ENCODE measurements around the gene RMI1.
A peak's percentile ranks its signal among the peaks of the same experiment; 100 is the strongest.

The RMI1 gene

DNA sequence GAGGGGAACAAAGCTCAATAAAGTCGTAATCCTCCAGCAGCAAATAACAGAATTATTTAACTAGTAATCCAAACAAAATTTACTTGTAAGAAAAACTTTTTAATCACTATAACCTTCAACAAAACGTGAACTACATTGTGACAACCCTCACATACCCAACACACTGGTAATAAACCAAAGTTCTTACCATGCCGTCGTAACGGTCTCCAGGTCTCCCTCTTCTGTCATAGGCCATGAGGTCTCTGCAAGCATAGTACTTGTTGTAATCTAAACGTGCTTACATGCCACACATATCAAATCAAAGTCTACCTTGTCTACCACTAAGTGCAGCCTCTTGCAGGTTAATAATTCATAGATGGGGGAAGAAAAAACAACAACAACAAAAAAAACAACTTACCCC is 9.1 kb upstream of the RMI1 start:
- no peak for DNase-seq

- DNase-seq: no peak
Measured at GRCh38 chr9:83972286-83972685, 8.3 kb upstream of the RMI1 start.

- no peak for DNase-seq
Measured at GRCh38 chr9:83975300-83975699, 5.3 kb upstream of the RMI1 start.

DNA sequence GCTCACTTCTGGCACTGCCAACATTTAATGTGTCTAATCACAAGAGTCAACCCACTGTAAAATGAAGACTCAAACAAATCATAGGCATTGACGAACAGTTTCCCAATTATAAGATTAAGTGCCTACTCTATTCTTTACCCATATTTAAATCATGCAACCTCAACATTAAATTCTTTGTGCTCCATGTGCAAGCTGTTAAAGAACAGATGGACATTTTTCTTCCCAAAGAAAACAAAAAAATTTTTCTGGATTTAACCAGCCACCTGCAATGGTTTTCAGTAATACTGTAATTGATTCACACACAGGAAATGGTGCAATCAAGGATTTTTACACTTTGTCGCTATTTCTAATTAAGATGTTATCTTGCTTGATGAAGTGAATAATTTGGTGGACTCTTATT is 4.2 kb upstream of the RMI1 start:
- DNase-seq: no peak

- no peak for DNase-seq
Measured at GRCh38 chr9:83977196-83977595, 3.4 kb upstream of the RMI1 start.

DNA sequence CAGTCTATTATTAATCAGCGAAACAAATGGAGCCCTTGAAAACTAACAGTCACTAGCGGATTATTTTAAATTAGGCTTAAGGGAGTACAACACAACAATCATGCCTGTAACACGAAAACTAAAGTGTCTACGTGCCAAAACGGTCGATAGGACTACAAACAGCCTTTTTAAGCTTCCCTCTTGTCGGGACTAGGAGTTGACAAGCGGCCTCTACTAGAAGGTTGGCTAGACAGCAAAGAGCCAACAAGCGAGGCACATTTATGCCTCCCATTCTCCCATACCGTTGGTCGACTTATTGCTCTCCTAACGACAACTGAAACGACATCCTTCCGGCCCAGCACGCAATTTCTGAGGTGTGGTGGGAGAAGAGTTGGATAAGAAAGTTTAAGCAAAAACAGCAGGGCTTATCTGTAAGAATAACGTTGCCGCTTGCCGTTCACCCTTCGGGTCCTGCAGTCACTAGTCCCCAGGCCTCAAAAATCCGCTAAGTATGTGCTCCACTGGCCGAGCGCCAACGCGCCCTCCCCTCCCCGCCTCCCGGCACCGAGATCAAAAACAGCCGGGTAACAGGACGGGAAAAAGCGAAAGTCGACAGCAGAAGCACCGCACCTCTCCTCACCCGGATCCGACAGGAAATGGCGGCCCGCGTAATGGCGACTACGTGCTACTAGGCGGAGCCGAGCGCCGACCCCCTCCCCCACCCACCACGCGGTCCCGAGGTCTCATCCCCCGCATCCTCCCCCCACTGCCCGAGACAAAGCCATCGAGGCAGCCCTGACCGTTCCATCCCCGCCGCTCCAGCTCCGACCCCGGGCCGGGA is 1.4 kb upstream of the RMI1 start:
- peak; percentile 35 for DNase-seq

DNA sequence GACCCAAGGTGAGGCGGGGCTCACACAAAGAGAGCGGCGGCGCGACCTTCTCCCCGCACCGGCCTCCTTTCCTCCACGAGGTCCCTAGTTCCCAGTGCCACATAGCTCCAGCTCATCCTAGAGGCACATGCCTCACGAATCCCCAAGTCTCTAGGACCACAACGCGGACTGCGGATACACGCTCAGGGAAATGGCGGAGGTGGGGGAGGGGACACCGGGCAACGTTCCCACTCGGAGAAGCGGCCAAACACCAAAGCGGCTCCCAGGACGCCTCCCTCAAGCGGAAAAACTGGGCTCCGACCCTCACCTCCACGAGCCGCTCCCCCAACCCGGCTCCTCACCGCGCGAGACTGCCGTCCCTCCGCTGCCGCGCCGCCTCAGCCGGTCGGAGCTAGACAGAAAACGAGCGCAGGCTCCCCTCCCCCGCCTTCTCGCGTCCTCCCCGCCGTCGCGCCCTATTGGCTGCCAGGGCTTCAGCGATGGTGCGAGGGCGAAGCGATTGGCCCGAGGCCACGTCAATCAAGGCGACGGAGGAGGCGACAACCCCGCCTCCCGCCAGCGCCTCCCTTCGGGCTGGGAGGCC is 702 bp upstream of the RMI1 start, which contains the start of gene HNRNPK:
TSS of gene HNRNPK (minus strand) at position 404 of the 583 bp plus-strand sequence. CDS start 1,963 bp downstream, outside the sequence.
- peak; percentile 99 for DNase-seq

GRCh38 chr9:83981126-83981871 is 694 bp downstream of the RMI1 start:
- DNase-seq: no peak

DNA sequence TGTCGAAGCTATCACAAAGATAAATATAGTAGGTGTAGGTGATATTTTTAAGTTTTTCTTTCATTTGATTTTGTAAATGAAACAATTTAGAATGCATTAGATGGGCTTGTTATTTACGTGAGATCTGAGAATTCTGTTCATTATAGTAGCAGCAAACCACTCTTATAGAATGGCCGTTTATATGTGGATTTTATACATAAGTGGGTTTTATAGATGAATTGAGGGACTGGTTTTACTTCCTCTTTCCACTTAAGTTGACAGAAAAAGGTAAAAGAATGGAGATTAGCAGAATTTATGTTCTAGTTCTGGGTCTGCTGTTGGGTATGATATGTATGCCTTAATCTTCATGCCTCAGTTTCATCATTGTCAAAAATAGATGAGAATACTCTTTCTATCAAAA is 5.6 kb downstream of the RMI1 start:
- no peak for DNase-seq

DNA sequence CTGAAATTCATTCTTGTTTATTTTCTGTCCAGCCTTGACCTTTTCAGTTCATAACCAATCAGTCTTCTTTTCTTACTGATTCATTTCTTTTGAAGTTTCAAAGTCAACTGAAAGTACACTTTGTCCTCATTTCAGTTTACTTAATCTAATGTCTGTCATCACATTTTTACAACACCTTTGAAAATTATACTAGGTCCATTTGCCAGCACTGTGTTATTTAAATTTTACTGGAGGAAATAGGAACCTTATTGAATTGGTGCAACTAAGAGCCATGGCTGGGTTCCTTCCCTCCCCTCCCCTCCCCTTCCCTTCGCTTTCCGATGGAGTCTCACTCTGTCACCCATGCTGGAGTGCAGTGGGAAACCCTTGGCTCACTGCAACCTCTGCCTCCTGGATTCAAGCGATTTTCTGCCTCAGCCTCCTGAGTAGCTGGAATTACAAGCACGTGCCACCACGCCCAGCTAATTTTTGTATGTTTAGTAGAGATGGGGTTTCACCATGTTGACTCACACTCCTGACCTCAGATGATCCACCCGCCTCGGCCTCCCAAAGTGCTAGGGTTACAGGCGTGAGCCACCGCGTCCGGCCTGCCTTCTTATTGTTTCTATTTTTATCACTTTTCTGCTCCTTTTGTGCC is 6.3 kb downstream of the RMI1 start:
- no peak for DNase-seq

GRCh38 chr9:83987402-83987791 is 6.8 kb downstream of the RMI1 start:
- no peak for DNase-seq

- no peak for DNase-seq
Measured at GRCh38 chr9:83988411-83988810, 7.8 kb downstream of the RMI1 start.

DNA sequence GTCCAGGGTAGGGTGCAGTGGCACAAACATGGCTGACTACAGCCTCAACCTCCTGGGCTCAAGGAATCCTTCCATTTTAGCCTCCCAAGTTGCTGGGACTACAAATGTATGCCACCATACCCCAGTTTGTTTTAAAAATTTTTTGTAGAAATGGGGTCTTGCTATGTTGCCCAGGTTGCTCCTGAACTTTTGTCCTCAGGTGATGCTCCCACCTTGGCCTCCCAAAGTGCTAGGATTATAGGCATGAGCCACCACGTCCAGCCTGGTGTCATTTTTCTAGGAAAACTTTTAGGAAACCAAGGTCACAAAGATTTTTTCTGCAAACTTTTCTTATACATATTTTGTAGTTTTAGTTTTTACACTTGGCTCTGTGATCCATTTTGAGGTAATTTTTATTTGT is 10.8 kb downstream of the RMI1 start:
- DNase-seq: no peak

- no peak for DNase-seq
Measured at GRCh38 chr9:83992407-83992806, 11.8 kb downstream of the RMI1 start.

GRCh38 chr9:83992901-83993300 is 12.3 kb downstream of the RMI1 start:
- no peak for DNase-seq

- DNase-seq: no peak
Measured at GRCh38 chr9:83996126-83996525, 15.5 kb downstream of the RMI1 start.

DNA sequence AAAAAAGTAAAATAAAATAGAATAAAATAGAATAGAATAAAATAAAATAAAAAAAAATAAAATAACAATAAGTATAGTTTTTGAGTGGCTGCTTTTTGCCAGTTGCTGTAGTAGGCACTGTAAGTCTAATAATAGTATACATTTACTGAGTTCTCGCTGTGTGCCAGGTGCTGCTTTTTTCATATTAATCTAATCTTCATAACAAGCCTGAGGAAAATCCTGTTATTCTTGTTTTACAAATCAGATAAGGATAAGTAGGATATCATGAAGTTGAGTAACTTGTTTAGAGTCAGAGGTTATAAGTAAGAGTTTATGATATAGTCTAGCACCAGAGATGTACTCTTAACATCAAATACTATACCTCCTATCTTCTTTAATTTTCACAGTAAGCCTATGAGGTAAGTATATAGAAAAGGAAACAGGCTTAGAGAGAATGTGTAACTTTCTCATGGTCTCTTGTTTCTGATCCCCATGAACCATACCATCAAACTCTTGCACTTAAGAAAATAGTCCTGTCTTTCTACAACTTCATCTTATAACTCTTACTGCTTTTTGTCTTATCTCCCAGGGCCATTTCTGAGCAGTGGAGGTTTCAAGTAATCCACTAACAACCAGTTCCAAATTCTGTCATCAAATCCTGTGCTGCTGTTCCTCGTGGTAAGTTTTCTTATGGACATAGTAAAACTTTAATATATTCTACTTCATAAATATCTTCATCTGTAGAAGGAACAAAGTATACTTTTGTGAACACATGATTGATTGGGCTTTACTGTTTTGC is 18.7 kb downstream of the RMI1 start:
- no peak for DNase-seq

- DNase-seq: no peak
Measured at GRCh38 chr9:84000186-84000585, 19.6 kb downstream of the RMI1 start.

- no peak for DNase-seq
Measured at GRCh38 chr9:84001621-84002020, 21.0 kb downstream of the RMI1 start.

GRCh38 chr9:84002344-84002743 is 21.7 kb downstream of the RMI1 start:
- DNase-seq: no peak

DNA sequence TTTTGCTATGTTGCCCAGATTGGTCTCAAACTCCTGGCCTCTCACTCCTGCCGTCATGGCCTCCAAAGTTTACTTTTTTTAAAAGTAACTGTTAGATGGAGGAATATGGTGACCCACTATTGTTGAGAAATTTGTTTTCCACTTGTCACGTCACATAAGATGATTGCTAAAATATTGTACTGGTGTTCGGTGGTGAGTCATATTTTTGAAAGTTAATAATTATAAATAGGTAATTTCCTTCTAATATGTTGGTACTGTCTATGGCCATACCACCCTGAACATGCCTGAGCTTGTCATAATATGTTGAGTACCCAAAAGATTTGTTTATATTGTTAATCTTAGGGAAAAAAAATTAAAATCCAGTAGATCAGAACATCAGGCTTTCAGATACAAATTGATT is 22.6 kb downstream of the RMI1 start:
- no peak for DNase-seq

- DNase-seq: no peak
Measured at GRCh38 chr9:84007662-84008061, 27.1 kb downstream of the RMI1 start.

Measured in NCI-H1417 treated with DMSO at 0.1 percent for 48 hours (cell line).